Measurements from ENCODE around the gene DCAF5.

GRCh38 chr14:69081271-69081670 is 71.6 kb downstream of the DCAF5 start:
- TF ChIP-seq, protein P1, sequence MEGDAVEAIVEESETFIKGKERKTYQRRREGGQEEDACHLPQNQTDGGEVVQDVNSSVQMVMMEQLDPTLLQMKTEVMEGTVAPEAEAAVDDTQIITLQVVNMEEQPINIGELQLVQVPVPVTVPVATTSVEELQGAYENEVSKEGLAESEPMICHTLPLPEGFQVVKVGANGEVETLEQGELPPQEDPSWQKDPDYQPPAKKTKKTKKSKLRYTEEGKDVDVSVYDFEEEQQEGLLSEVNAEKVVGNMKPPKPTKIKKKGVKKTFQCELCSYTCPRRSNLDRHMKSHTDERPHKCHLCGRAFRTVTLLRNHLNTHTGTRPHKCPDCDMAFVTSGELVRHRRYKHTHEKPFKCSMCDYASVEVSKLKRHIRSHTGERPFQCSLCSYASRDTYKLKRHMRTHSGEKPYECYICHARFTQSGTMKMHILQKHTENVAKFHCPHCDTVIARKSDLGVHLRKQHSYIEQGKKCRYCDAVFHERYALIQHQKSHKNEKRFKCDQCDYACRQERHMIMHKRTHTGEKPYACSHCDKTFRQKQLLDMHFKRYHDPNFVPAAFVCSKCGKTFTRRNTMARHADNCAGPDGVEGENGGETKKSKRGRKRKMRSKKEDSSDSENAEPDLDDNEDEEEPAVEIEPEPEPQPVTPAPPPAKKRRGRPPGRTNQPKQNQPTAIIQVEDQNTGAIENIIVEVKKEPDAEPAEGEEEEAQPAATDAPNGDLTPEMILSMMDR (optimal IDR thresholded peaks at IDR 0.05 in 1 of 3, IDR thresholded peaks at IDR 0.05 in 1 of 3, conservative IDR thresholded peaks at IDR 0.05 in 1 of 3; ENCODE audit: extremely low read depth in 1 of 3, insufficient read depth in 2 of 3, low read length in 3 of 3) = no peak
- TF ChIP-seq EZH2 (IDR thresholded peaks at IDR 0.05; ENCODE audit: low read length) = no peak
